8988T (cell line): Measurements from ENCODE around the gene DNASE2.

Source experiments
- DNase-seq: peaks from one replicate; pipeline ENCODE4 v3.0.0; 2011

Gene DNASE2

GRCh38 chr19:12885749-12886650, 4.8 kb upstream of the DNASE2 start:
- DNase-seq = no peak

GRCh38 chr19:12884926-12885748, 3.9 kb upstream of the DNASE2 start:
- no peak for DNase-seq

GRCh38 chr19:12884627-12884925, 3.3 kb upstream of the DNASE2 start:
- no peak for DNase-seq

- no peak for DNase-seq
Measured at GRCh38 chr19:12884202-12884601, 3.0 kb upstream of the DNASE2 start.

- no peak for DNase-seq
Measured at GRCh38 chr19:12882589-12882988, 1.3 kb upstream of the DNASE2 start.

GRCh38 chr19:12880551-12881171, 588 bp downstream of the DNASE2 start:
- DNase-seq = no peak

- DNase-seq = no peak
Measured at GRCh38 chr19:12875086-12875485, 6.2 kb downstream of the DNASE2 start.

GRCh38 chr19:12873891-12874745, 7.1 kb downstream of the DNASE2 start:
- DNase-seq = no peak

- no peak for DNase-seq
Measured at GRCh38 chr19:12872941-12873890, 8.0 kb downstream of the DNASE2 start.

GRCh38 chr19:12872255-12872654, 9.0 kb downstream of the DNASE2 start:
- DNase-seq = no peak

GRCh38 chr19:12871681-12872080, 9.6 kb downstream of the DNASE2 start:
- DNase-seq = no peak

- no peak for DNase-seq
Measured at GRCh38 chr19:12868540-12869112, 12.6 kb downstream of the DNASE2 start.

GRCh38 chr19:12867120-12868099, 13.8 kb downstream of the DNASE2 start:
- DNase-seq = peak; percentile 72

GRCh38 chr19:12866416-12867119, 14.7 kb downstream of the DNASE2 start:
- no peak for DNase-seq

- no peak for DNase-seq
Measured at GRCh38 chr19:12865746-12866415, 15.4 kb downstream of the DNASE2 start.

GRCh38 chr19:12864721-12865715, 16.2 kb downstream of the DNASE2 start:
- DNase-seq = no peak

- DNase-seq = no peak
Measured at GRCh38 chr19:12864143-12864542, 17.1 kb downstream of the DNASE2 start.
